ENCODE measurements around the gene CHRNB2. TPM values are rescaled to one million over a fixed set of nuclear protein-coding genes. Genes with fewer than 3 reads are reported as not detected.
"Not testable (repeated sequence)": the region's sequence is repeated elsewhere in the genome, so short reads cannot be mapped to it uniquely, and the experiment has no call there.

CHRNB2 gene, protein sequence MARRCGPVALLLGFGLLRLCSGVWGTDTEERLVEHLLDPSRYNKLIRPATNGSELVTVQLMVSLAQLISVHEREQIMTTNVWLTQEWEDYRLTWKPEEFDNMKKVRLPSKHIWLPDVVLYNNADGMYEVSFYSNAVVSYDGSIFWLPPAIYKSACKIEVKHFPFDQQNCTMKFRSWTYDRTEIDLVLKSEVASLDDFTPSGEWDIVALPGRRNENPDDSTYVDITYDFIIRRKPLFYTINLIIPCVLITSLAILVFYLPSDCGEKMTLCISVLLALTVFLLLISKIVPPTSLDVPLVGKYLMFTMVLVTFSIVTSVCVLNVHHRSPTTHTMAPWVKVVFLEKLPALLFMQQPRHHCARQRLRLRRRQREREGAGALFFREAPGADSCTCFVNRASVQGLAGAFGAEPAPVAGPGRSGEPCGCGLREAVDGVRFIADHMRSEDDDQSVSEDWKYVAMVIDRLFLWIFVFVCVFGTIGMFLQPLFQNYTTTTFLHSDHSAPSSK
- under 1 TPM; 0.36 to 0.61 (median 0.56) TPM for polyA plus RNA-seq (ENCODE audit: insufficient read length in 3 of 3)
- long read RNA-seq, donor 1, result 0 reads
- long read RNA-seq, donor 2, result 0 reads
- long read RNA-seq, donor 3, full-length matches to known transcripts, result 1 of 1 reads
- long read RNA-seq, donor 3, partial matches to known transcripts, result 0 of 1 reads
- long read RNA-seq, donor 3, other reads (novel, unspliced or antisense), result 0 of 1 reads
- long read RNA-seq, donor 4, result 0 reads
- long read RNA-seq, donor 5, result 0 reads
- long read RNA-seq, donor 6, result 0 reads
- long read RNA-seq, donor 7, result 0 reads
- long read RNA-seq, donor 8, result 0 reads
- long read RNA-seq, donor 9, result 0 reads
- long read RNA-seq, donor 10, result 0 reads
- long read RNA-seq, donor 11, result 0 reads
- long read RNA-seq, donor 12, result 0 reads
- long read RNA-seq, donor 13, result 0 reads
- long read RNA-seq, donor 14, result 0 reads
- long read RNA-seq, donor 15, result 0 reads
- long read RNA-seq, donor 16, result 0 reads

GRCh38 chr1:154567386-154568156 lies at the start of gene CHRNB2:
Gene CHRNB2, plus strand, starts transcription at chr1:154567778. Its CDS starts 267 bp downstream, at chr1:154568045.
- peak; percentile 78 for DNase-seq

GRCh38 chr1:154519591-154519991 lies 48.0 kb upstream of the CHRNB2 start:
- DNase-seq, result no peak

GRCh38 chr1:154520333-154520732 lies 47.2 kb upstream of the CHRNB2 start:
- DNase-seq, result no peak

DNA sequence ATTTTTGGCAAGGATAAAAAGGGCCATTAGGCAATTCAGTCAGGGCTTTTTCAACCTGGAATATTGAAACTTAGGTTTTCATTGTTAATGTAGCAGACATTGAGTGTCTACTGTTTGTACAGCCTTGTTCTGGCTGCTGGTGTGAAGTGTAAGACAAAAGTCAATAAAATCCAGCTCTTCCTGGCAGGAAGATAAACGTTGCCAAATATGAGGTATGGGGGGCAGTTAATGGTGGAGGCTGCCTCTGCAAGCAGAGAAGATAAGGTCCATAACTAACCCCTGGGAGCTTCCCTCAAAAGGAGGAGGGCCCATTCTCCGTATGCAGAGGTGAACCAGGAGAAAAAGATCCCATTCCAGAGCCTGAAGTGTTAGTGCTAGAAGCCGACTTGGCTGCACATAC lies 45.9 kb upstream of the CHRNB2 start:
- DNase-seq, result no peak

GRCh38 chr1:154524881-154525280 lies 42.7 kb upstream of the CHRNB2 start:
- no peak for DNase-seq

DNA sequence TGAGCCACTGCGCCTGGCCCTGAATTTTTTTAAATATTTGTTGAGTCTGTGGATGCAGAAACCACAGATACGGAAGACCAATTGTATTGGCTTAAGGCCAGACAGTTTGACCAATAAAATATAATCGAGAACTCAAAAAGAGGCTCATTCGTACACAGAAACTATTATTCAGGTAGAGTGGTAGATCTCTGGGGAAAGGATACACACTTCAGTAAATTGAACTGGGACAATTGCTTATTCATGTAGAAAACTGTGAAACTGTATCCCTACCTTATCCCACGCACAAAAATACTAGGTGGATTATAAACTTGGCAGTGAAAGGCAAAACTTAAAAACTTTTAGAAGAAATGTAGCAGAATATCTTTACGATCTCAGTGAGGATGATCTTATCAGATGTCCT lies 40.4 kb upstream of the CHRNB2 start:
- DNase-seq, result no peak

GRCh38 chr1:154529308-154529707 lies 38.3 kb upstream of the CHRNB2 start:
- no peak for DNase-seq

DNA sequence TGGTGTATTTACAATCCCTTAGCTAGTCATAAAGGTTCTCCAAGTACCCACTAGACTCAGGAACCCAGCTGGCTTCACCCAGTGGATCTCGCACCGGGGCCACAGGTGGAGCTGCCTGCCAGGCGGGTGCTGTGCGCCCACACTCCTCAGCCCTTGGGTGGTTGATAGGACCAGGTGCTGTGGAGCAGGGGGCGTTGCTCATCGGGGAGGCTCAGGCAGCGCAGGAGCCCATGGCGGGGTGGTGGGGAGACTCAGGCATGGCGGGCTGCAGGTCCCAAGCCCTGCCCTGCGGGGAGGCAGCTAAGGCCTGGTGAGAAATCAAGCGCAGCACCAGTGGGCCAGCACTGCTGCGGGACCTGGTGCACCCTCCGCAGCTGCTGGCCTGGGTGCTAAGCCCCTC lies 35.6 kb upstream of the CHRNB2 start:
- not testable (repeated sequence) for DNase-seq

DNA sequence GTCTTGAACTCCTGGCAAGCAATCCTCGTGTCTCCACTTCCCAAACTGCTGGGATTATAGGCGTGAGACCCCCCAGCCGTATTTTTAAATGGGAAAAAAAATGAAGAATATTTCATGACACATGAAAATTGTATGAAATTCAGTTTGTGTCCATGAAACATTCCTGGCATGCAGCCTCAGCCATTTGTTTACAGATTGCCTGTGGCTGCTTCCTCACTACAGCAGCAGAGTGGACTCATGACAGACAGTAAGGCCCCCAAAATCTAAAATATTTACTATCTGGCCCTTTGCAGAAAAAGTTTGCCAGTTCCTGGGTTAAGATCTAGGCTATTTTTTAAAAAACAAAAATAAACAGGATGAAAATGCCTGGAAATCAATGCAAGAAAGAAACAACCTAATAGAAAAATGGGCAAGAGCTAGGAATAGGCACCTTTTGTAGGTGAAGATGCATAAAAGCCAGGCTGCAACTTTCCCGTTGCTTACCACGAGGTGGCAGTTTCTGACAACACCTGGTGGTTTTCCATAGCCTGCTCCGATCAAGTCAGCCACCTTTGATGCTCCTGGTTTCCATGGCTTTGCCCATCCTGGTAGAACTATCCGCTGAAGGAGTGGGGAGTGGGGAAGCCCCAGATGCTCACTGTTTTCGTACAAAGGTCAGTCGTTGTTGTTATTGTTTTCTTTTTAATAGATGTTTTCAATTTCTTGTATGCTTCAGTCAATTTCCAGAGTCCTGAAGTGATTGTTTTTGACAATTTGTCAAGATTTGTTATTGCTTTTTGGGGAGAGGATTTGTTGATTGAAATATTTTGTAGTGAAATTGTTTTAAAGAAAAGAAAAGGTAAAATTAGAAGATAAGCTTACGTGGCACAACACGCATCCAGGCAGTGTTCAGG lies 33.4 kb upstream of the CHRNB2 start:
- peak; percentile 21 for DNase-seq

DNA sequence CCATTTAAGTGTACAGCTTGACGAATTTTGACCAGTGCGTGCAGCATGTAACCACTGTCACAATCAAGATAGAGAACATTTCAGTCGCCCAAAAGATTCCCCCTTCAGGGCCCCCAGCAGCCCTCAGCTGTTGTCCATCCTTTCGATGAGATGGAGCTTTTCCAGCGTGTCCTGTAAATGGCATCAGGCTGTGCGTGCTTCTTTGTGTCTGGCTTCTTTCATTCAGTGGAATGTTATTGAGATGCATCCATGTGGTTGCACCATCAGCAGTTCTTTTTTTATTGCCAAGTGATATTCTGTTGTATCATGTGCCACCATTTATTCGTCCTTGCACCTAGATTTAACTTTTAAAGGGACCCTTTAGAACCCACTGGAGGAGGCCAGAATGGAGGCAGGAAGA lies 31.0 kb upstream of the CHRNB2 start:
- no peak for DNase-seq

GRCh38 chr1:154539486-154540483 lies 27.8 kb upstream of the CHRNB2 start:
- DNase-seq, result no peak

- DNase-seq, result no peak
These were observed 26.3 kb upstream of the CHRNB2 start for GRCh38 chr1:154541231-154541630.

- DNase-seq, result peak; percentile 10
These were observed 21.1 kb upstream of the CHRNB2 start for GRCh38 chr1:154546264-154547063.

DNA sequence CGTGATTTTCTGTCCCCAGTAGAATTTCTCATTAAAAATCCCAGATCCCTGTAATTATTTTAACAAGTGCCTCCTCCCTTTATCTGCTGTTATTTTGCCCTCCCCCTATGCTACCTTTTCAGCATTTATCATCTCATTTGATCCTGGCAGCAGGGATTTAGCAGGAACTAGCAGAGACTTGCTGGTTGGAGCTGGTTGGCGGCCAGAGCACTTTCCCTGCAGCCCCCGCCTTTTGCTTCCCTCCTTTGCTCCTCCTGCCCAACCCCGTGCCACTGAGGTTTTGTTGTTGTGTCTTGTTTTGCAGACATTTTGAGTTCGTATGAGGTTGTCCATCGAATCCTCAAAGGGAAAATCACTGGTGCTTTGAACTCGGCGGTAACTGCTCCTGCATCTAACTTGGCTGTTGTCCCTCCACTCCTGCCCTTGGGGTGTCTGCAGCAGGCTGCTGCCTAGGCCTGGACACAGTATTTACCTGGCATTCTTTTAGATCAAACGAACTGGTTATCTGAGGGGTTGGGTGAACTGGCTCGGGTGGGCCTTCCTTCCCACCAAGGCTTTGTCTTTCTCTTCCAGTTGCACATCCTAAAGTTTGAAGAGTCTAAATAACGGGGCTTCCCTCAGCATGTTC lies 20.4 kb upstream of the CHRNB2 start:
- no peak for DNase-seq

- DNase-seq, result no peak
These were observed 19.6 kb upstream of the CHRNB2 start for GRCh38 chr1:154548028-154548427.

GRCh38 chr1:154549202-154549770 lies 18.3 kb upstream of the CHRNB2 start:
- DNase-seq, result no peak

GRCh38 chr1:154550070-154550469 lies 17.5 kb upstream of the CHRNB2 start:
- DNase-seq, result no peak

DNA sequence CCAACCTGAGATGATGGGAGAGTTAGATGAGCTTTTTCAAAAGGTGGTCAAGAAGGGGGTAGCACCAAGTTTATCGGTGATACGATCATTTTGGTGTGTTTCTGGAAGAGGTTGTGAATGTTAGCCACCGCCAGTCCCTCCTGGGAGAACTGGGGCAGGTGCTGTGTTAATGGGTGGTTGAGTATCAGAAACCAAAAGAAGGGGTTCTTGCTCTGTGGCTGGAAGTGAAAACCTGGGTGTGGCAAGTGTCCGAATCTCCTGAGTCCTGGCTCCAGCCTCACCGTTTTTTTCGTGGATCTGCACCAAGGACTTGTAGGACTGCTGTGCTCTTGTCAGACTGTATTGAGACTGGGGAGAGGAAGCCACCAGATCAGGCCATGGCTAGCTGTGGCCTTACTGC lies 16.9 kb upstream of the CHRNB2 start:
- no peak for DNase-seq
